H9 (cell line): ENCODE results near the gene LRFN2. TPM values are rescaled to one million over a fixed set of nuclear protein-coding genes. Genes with fewer than 3 reads are reported as not detected.

ENCODE experiments used
- DNase-seq: peaks from one replicate; pipeline ENCODE4 v3.0.0-alpha.2; 2017
- H2AFZ ChIP-seq: one replicate; pipeline ENCODE4 v1.6.1; 2013; ENCODE audit warnings: mild to moderate bottlenecking, low read length, control low read depth, moderate library complexity
- H2AK5ac ChIP-seq: 2 replicates; pipeline ENCODE4 v1.6.1; 2013; ENCODE audit warnings: low read length, control low read depth, mixed read lengths; ENCODE audit not compliant: insufficient read length
- H2BK120ac ChIP-seq: one replicate; pipeline ENCODE4 v1.6.1; 2013; ENCODE audit warnings: low read depth, mild to moderate bottlenecking, low read length, control low read depth, inconsistent platforms; ENCODE audit not compliant: poor library complexity, severe bottlenecking
- H2BK12ac ChIP-seq: 2 replicates; pipeline ENCODE4 v1.6.1; 2013; ENCODE audit warnings: low read length, control low read depth, mixed read lengths, low read depth; ENCODE audit not compliant: insufficient read length
- H2BK15ac ChIP-seq: 2 replicates; pipeline ENCODE4 v1.6.1; 2013; ENCODE audit warnings: low read depth, low read length, control low read depth
- H2BK20ac ChIP-seq: one replicate; pipeline ENCODE4 v1.6.1; 2013; ENCODE audit warnings: low read depth, mild to moderate bottlenecking, low read length, control low read depth, inconsistent platforms; ENCODE audit not compliant: poor library complexity, severe bottlenecking
- H2BK5ac ChIP-seq: 2 replicates; pipeline ENCODE4 v1.6.1; 2013; ENCODE audit warnings: low read length, control low read depth, mixed read lengths; ENCODE audit not compliant: insufficient read length
- H3K14ac ChIP-seq: 2 replicates; pipeline ENCODE4 v1.6.1; 2013; ENCODE audit warnings: low read length, control low read depth; ENCODE audit not compliant: insufficient read depth
- H3K18ac ChIP-seq: 2 replicates; pipeline ENCODE4 v1.6.1; 2013; ENCODE audit warnings: low read depth, mild to moderate bottlenecking, mixed read lengths, low read length, control low read depth; ENCODE audit not compliant: insufficient read length
- H3K23ac ChIP-seq: 2 replicates; pipeline ENCODE4 v1.6.1; 2013; ENCODE audit warnings: low read length, control low read depth, mixed read lengths, low read depth; ENCODE audit not compliant: insufficient read length
- H3K23me2 ChIP-seq: 2 replicates; pipeline ENCODE4 v1.6.1; 2013; ENCODE audit warnings: low read depth, mild to moderate bottlenecking, mixed read lengths, low read length, control low read depth; ENCODE audit not compliant: insufficient read length, poor library complexity, severe bottlenecking
- H3K27ac ChIP-seq: 2 replicates; pipeline ENCODE4 v1.5.1; 2013; ENCODE audit warnings: low read length, control low read depth, mixed read lengths, low read depth; ENCODE audit not compliant: insufficient read length
- H3K27me3 ChIP-seq: 2 replicates; pipeline ENCODE4 v1.6.1; 2013; ENCODE audit warnings: low read length, control low read depth, inconsistent platforms; ENCODE audit not compliant: insufficient read depth
- H3K4ac ChIP-seq: 2 replicates; pipeline ENCODE4 v1.6.1; 2013; ENCODE audit warnings: low read depth, mild to moderate bottlenecking, control low read depth, inconsistent platforms, low read length, moderate library complexity
- H3K4me1 ChIP-seq: 2 replicates; pipeline ENCODE4 v1.6.1; 2013; ENCODE audit warnings: low read length, control low read depth, inconsistent platforms; ENCODE audit not compliant: insufficient read depth
- H3K4me2 ChIP-seq: 2 replicates; pipeline ENCODE4 v1.6.1; 2013; ENCODE audit warnings: low read length, control low read depth, mixed read lengths; ENCODE audit not compliant: insufficient read length, insufficient read depth
- H3K56ac ChIP-seq: 2 replicates; pipeline ENCODE4 v1.6.1; 2013; ENCODE audit warnings: low read depth, mild to moderate bottlenecking, mixed read lengths, low read length, control low read depth; ENCODE audit not compliant: insufficient read length
- H3K79me1 ChIP-seq: 2 replicates; pipeline ENCODE4 v1.6.1; 2013; ENCODE audit warnings: low read depth, mild to moderate bottlenecking, moderate library complexity, low read length, control low read depth, inconsistent platforms; ENCODE audit not compliant: insufficient read depth, poor library complexity, severe bottlenecking
- H3K79me2 ChIP-seq: 2 replicates; pipeline ENCODE4 v1.6.1; 2013; ENCODE audit warnings: low read length, control low read depth, inconsistent platforms; ENCODE audit not compliant: insufficient read depth
- H3K9ac ChIP-seq: 2 replicates; pipeline ENCODE4 v1.6.1; 2013; ENCODE audit warnings: low read length, control low read depth, mixed read lengths; ENCODE audit not compliant: insufficient read length; ENCODE audit errors: extremely low read depth
- H3K9me3 ChIP-seq: one replicate; pipeline ENCODE4 v1.6.1; 2013; ENCODE audit warnings: low read depth, low read length, inconsistent platforms; ENCODE audit not compliant: control insufficient read depth
- H3T11ph ChIP-seq: one replicate; pipeline ENCODE4 v1.6.1; 2013; ENCODE audit warnings: mild to moderate bottlenecking, low read length, control low read depth, inconsistent platforms
- H4K20me1 ChIP-seq: one replicate; pipeline ENCODE4 v1.6.1; 2013; ENCODE audit not compliant: control insufficient read depth, insufficient read length, insufficient read depth
- H4K5ac ChIP-seq: 2 replicates; pipeline ENCODE4 v1.6.1; 2013; ENCODE audit warnings: low read depth, mild to moderate bottlenecking, mixed read lengths, low read length, control low read depth; ENCODE audit not compliant: insufficient read length
- H4K8ac ChIP-seq: replicated peaks from 2 replicates; pipeline ENCODE4 v1.6.1; 2013; ENCODE audit warnings: low read length, control low read depth, mixed read lengths, low read depth; ENCODE audit not compliant: insufficient read length
- H4K91ac ChIP-seq: 2 replicates; pipeline ENCODE4 v1.6.1; 2013; ENCODE audit warnings: low read depth, mild to moderate bottlenecking, moderate library complexity, mixed read lengths, low read length, control low read depth; ENCODE audit not compliant: insufficient read length
- H3K27ac Mint-ChIP-seq, 3 experiments: 2 replicates in 2 of 3; 3 replicates in 1 of 3; pipeline ENCODE4 v1.8.0; 2020 to 2021; ENCODE audit warnings: mixed read lengths in 3 of 3, mild to moderate bottlenecking in 1 of 3, moderate library complexity in 1 of 3
- H3K27me3 Mint-ChIP-seq: 2 replicates; pipeline ENCODE4 v1.8.0; 2021; ENCODE audit warnings: low read depth, mild to moderate bottlenecking, moderate library complexity, mixed read lengths
- H3K36me3 Mint-ChIP-seq, 3 experiments: 2 replicates in 2 of 3; 3 replicates in 1 of 3; pipeline ENCODE4 v1.8.0; 2020 to 2021; ENCODE audit warnings: low read depth in 3 of 3, mixed read lengths in 3 of 3; ENCODE audit not compliant: insufficient read depth in 1 of 3
- H3K4me1 Mint-ChIP-seq, 2 experiments: 2 replicates each; pipeline ENCODE4 v1.8.0; 2020; ENCODE audit warnings: mixed read lengths in 2 of 2
- H3K4me3 Mint-ChIP-seq, 2 experiments: 2 replicates in 1 of 2; 3 replicates in 1 of 2; pipeline ENCODE4 v1.8.0; 2020 to 2021; ENCODE audit warnings: mild to moderate bottlenecking in 2 of 2, mixed read lengths in 2 of 2, moderate library complexity in 1 of 2
- H3K9me3 Mint-ChIP-seq, 2 experiments: 2 replicates in 1 of 2; 3 replicates in 1 of 2; pipeline ENCODE4 v1.8.0; 2020; ENCODE audit warnings: mild to moderate bottlenecking in 2 of 2, mixed read lengths in 2 of 2, moderate library complexity in 1 of 2
- CTCF ChIP-seq: fragments of 200-600 bp; sonication (generic); conservative IDR thresholded peaks from 3 replicates; pipeline ENCODE4 v1.8.0; 2021; ENCODE audit warnings: antibody characterized with exemption, mild to moderate bottlenecking
- WGBS: extraction: QIAGEN DNeasy Blood & Tissue Kit; methylation state at CpG from one replicate; pipeline ENCODE4 v1.1.7; 2013; ENCODE audit warnings: missing lambda C conversion rate, low lambda C conversion rate, mixed read lengths; ENCODE audit not compliant: insufficient read length; ENCODE audit errors: extremely low coverage; 5-methylcytosine and 5-hydroxymethylcytosine counted together
- total RNA-seq: library from RNA; stranded (reverse); gene quantifications from 2 replicates; pipeline ENCODE4 v1.2.1, GENCODE V29; 2021

LRFN2 gene
- total RNA-seq, 1 experiment from 2014 or later, result 0.11 TPM

GRCh38 chr6:40623178-40623577 lies 36.0 kb upstream of the LRFN2 start:
- no peaks in the 10 kb centered on the region for H3K27me3 ChIP-seq
- H3K9me3 Mint-ChIP-seq, result peaks cover 7 to 10% of the 10 kb centered on the region in 2 experiments; a peak in 4 of 5 replicates
- no peak overlapping the region for H3T11ph ChIP-seq
- no peak overlapping the region for H3K14ac ChIP-seq
- H3K23ac ChIP-seq, result no peak overlapping the region
- no peak overlapping the region for H2BK20ac ChIP-seq
- no peaks in the 10 kb centered on the region for H3K4me1 ChIP-seq
- no peak overlapping the region for H3K4me3 Mint-ChIP-seq
- H3K4me2 ChIP-seq, result no peak overlapping the region
- no peak overlapping the region for H3K56ac ChIP-seq
- no peaks in the 10 kb centered on the region for H3K79me2 ChIP-seq
- no peaks in the 10 kb centered on the region for H3K4me1 Mint-ChIP-seq
- peaks cover 16% of the 10 kb centered on the region for H3K27me3 Mint-ChIP-seq
- H3K36me3 Mint-ChIP-seq, result peaks cover 0 to 10% (median 2%) of the 10 kb centered on the region in 3 experiments; a peak in 3 of 7 replicates
- H2BK12ac ChIP-seq, result no peak overlapping the region
- H3K27ac Mint-ChIP-seq, result no peak overlapping the region
- no CpG with 5 or more reads among the region's 5 CpGs for WGBS
- no peak overlapping the region for H4K5ac ChIP-seq
- no peak overlapping the region for H2AFZ ChIP-seq
- H3K79me1 ChIP-seq, result no peaks in the 10 kb centered on the region
- H2BK15ac ChIP-seq, result no peak overlapping the region
- no peak for TF ChIP-seq CTCF
- H3K9ac ChIP-seq, result no peak overlapping the region
- H3K9me3 ChIP-seq, result no peaks in the 10 kb centered on the region
- no peak overlapping the region for H2BK120ac ChIP-seq
- no peak overlapping the region for H2AK5ac ChIP-seq
- no peak overlapping the region for H3K18ac ChIP-seq
- H3K27ac ChIP-seq, result no peak overlapping the region
- H2BK5ac ChIP-seq, result no peak overlapping the region
- no peak overlapping the region for H3K4ac ChIP-seq
- H4K91ac ChIP-seq, result no peak overlapping the region
- H3K23me2 ChIP-seq, result no peaks in the 10 kb centered on the region
- H4K8ac ChIP-seq, result no peak overlapping the region
- no peaks in the 10 kb centered on the region for H4K20me1 ChIP-seq
- DNase-seq, result no peak
